ENCODE results near the gene MACROD2. TPM values are rescaled to one million over a fixed set of nuclear protein-coding genes. Genes with fewer than 3 reads are reported as not detected.

The MACROD2 gene
- total RNA-seq, 1 donor from 2014 or later: not detected

Other genes with a start within 250 kb of the MACROD2 start
- gene ESF1, start 210.6 kb upstream of the MACROD2 start, total RNA-seq: 30.3 and 32.1 TPM in 2 replicates
- gene NDUFAF5, start 210.5 kb upstream of the MACROD2 start, total RNA-seq: 34.9 and 39.9 TPM in 2 replicates
- not detected in 2 replicates for gene SEL1L2, start 4.9 kb upstream of the MACROD2 start, total RNA-seq